Endodermal cell (in vitro differentiated cells): ENCODE data around the gene RNF220. TPM values are rescaled to one million over a fixed set of nuclear protein-coding genes. Genes with fewer than 3 reads are reported as not detected.

Experiments used
- DNase-seq: peaks from one replicate; pipeline ENCODE4 v3.0.0-alpha.2; 2017
- H3K27ac ChIP-seq: 2 replicates; pipeline ENCODE4 v1.5.1; 2013; ENCODE audit warnings: mild to moderate bottlenecking, low read depth, low read length, moderate library complexity
- H3K27me3 ChIP-seq: 2 replicates; pipeline ENCODE4 v1.6.1; 2013; ENCODE audit warnings: mild to moderate bottlenecking, low read length, moderate library complexity; ENCODE audit not compliant: insufficient read depth, control insufficient read depth, poor library complexity, severe bottlenecking
- H3K36me3 ChIP-seq: 2 replicates; pipeline ENCODE4 v1.7.0; 2013; ENCODE audit warnings: mild to moderate bottlenecking, low read length, moderate library complexity; ENCODE audit not compliant: control insufficient read depth, insufficient read depth
- H3K4me1 ChIP-seq: one replicate; pipeline ENCODE4 v1.7.0; 2013; ENCODE audit warnings: low read length; ENCODE audit not compliant: control insufficient read depth, insufficient read depth
- H3K4me3 ChIP-seq: 2 replicates; pipeline ENCODE4 v1.5.1; 2013; ENCODE audit warnings: mild to moderate bottlenecking, low read length, moderate library complexity
- H3K9ac ChIP-seq: 2 replicates; pipeline ENCODE4 v1.6.1; 2013; ENCODE audit warnings: mild to moderate bottlenecking, low read length, moderate library complexity; ENCODE audit not compliant: poor library complexity, severe bottlenecking; ENCODE audit errors: extremely low read depth
- H3K9me3 ChIP-seq: 2 replicates; pipeline ENCODE4 v1.6.1; 2013; ENCODE audit warnings: mild to moderate bottlenecking, low read length, moderate library complexity; ENCODE audit not compliant: control insufficient read depth
- H3K27ac Mint-ChIP-seq: 2 replicates; pipeline ENCODE4 v1.8.0; 2020; ENCODE audit warnings: mixed read lengths
- H3K27me3 Mint-ChIP-seq: 2 replicates; pipeline ENCODE4 v1.8.0; 2021; ENCODE audit warnings: mild to moderate bottlenecking, mixed read lengths; ENCODE audit not compliant: insufficient read depth
- H3K36me3 Mint-ChIP-seq: 2 replicates; pipeline ENCODE4 v1.8.0; 2020; ENCODE audit warnings: low read depth, mixed read lengths
- H3K4me1 Mint-ChIP-seq: 2 replicates; pipeline ENCODE4 v1.8.0; 2020; ENCODE audit warnings: mixed read lengths
- H3K4me3 Mint-ChIP-seq: 2 replicates; pipeline ENCODE4 v1.8.0; 2020; ENCODE audit warnings: mild to moderate bottlenecking, moderate library complexity, mixed read lengths
- H3K9me3 Mint-ChIP-seq: 2 replicates; pipeline ENCODE4 v1.8.0; 2020; ENCODE audit warnings: mild to moderate bottlenecking, mixed read lengths
- WGBS, 2 experiments: methylation state at CpG; one replicate each; pipeline versions ENCODE4 v1.1.5 to v1.1.7; 2013; ENCODE audit warnings: missing lambda C conversion rate in 2 of 2, mixed read lengths in 1 of 2; ENCODE audit not compliant: insufficient coverage in 1 of 2, insufficient read length in 1 of 2; 5-methylcytosine and 5-hydroxymethylcytosine counted together
- total RNA-seq, 2 donors: library from RNA; stranded (reverse); fragmentation: NEBNext Ultra II Directional in 1 of 2; extraction: Animal tissue kit (Norgen Biotek cat#: 25700) in 1 of 2; gene quantifications; 2 replicates in 1 of 2; 3 replicates in 1 of 2; pipeline ENCODE4 v1.2.1, GENCODE V29; 2021
- TF ChIP-seq, protein P1 (sequence below): fragments of 200-600 bp; sonication (generic); conservative IDR thresholded peaks from 2 replicates; pipeline ENCODE4 v1.5.0; 2021; ENCODE audit warnings: antibody characterized with exemption, mild to moderate bottlenecking

The RNF220 gene
- total RNA-seq, 2 donors from 2014 or later: 94.6 to 95.5 TPM

- no peak for DNase-seq
- H3K9me3 Mint-ChIP-seq: no peaks in the 10 kb centered on the region
- no peak overlapping the region for H3K27ac Mint-ChIP-seq
- peaks cover 27% of the 10 kb centered on the region for H3K4me1 Mint-ChIP-seq
- H3K36me3 Mint-ChIP-seq: no peaks in the 10 kb centered on the region
- Histone ChIP-seq H3K4me1 (peaks cover 12% of the 10 kb centered on the region), H3K9ac (no peak overlapping the region), H3K9me3 (no peaks in the 10 kb centered on the region), H3K36me3 (no peaks in the 10 kb centered on the region), H3K27me3 (peaks cover 47% of the 10 kb centered on the region), H3K4me3 (no peak overlapping the region), H3K27ac (peak overlapping the region; percentile 37)
- H3K27me3 Mint-ChIP-seq: peaks cover 63% of the 10 kb centered on the region
- TF ChIP-seq, protein P1, sequence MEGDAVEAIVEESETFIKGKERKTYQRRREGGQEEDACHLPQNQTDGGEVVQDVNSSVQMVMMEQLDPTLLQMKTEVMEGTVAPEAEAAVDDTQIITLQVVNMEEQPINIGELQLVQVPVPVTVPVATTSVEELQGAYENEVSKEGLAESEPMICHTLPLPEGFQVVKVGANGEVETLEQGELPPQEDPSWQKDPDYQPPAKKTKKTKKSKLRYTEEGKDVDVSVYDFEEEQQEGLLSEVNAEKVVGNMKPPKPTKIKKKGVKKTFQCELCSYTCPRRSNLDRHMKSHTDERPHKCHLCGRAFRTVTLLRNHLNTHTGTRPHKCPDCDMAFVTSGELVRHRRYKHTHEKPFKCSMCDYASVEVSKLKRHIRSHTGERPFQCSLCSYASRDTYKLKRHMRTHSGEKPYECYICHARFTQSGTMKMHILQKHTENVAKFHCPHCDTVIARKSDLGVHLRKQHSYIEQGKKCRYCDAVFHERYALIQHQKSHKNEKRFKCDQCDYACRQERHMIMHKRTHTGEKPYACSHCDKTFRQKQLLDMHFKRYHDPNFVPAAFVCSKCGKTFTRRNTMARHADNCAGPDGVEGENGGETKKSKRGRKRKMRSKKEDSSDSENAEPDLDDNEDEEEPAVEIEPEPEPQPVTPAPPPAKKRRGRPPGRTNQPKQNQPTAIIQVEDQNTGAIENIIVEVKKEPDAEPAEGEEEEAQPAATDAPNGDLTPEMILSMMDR: no peak
- WGBS, 2 experiments: 78 to 79% methylated on average over 14 to 20 of the region's 20 CpGs
- H3K4me3 Mint-ChIP-seq: no peak overlapping the region
Observed at GRCh38 chr1:44505210-44505993, 100.3 kb downstream of the RNF220 start.

DNA sequence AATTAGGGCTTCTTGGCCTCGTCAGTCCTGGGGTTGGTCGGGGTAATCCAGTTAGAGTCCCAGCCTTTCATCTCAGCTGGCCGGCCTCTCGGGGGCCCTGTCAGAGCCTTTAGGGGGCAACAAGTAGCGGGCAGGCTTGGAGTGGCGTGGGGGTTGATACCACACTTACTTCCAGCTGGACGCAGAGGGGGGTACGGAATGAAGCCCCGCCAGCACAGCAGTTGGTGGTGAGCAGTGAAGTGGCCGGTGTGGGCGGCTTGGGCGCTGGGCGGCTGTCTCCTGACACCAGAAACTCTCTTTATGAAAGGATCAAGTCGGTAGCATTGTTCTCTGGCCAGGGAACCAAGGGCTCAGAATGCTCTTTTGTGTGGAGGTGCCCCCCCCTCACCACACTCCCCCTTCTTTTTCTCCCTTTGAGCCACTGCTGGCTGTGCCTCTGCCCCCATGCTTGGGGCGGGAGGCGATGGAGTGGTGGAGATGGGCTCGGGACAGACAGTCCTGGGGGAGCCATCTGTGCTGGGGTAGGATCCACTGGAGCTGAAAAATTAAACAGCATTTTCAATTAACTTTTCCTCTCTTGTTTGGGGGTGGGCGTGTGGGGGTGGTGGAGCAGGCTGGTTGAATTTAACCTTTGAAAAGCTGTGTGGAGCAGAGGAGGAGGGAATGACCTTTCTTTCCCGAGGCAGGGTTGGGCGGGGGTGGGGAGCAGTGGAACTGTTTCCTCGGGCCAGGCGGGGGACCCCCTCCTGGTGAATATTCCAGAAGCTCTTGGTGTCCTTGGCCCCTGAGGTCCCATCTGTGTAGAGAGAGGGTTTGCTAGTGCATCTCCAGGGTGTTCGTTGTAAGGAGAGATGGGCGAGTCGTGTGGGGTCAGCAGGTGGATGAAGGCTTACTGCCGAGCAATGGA lies 102.7 kb downstream of the RNF220 start:
- Mint-ChIP-seq H3K4me3 (no peak overlapping the region), H3K4me1 (peaks cover 34% of the 10 kb centered on the region), H3K27me3 (peaks cover 81% of the 10 kb centered on the region), H3K36me3 (no peaks in the 10 kb centered on the region), H3K9me3 (no peaks in the 10 kb centered on the region), H3K27ac (no peak overlapping the region)
- Histone ChIP-seq H3K36me3 (no peaks in the 10 kb centered on the region), H3K9me3 (no peaks in the 10 kb centered on the region), H3K27me3 (peaks cover 69% of the 10 kb centered on the region), H3K9ac (no peak overlapping the region), H3K27ac (no peak overlapping the region), H3K4me3 (no peak overlapping the region), H3K4me1 (peaks cover 13% of the 10 kb centered on the region)
- WGBS, 2 experiments: 26 to 47% methylated on average over 6 to 26 of the region's 26 CpGs
- TF ChIP-seq, protein P1: no peak
- DNase-seq: no peak

GRCh38 chr1:44508397-44508745 lies 103.3 kb downstream of the RNF220 start:
- no peak for DNase-seq
- 91 to 92% methylated on average over 5 of the region's 5 CpGs for WGBS, 2 experiments
- H3K4me1 ChIP-seq: peaks cover 16% of the 10 kb centered on the region
- H3K9ac ChIP-seq: no peak overlapping the region
- peaks cover 34% of the 10 kb centered on the region for H3K4me1 Mint-ChIP-seq
- peaks cover 75% of the 10 kb centered on the region for H3K27me3 ChIP-seq
- TF ChIP-seq, protein P1: no peak
- no peaks in the 10 kb centered on the region for H3K36me3 ChIP-seq
- no peak overlapping the region for H3K4me3 ChIP-seq
- H3K9me3 ChIP-seq: no peaks in the 10 kb centered on the region
- H3K27ac Mint-ChIP-seq: no peak overlapping the region
- H3K27me3 Mint-ChIP-seq: peaks cover 86% of the 10 kb centered on the region
- no peak overlapping the region for H3K27ac ChIP-seq
- no peak overlapping the region for H3K4me3 Mint-ChIP-seq
- no peaks in the 10 kb centered on the region for H3K36me3 Mint-ChIP-seq
- H3K9me3 Mint-ChIP-seq: no peaks in the 10 kb centered on the region
